ENCODE measurements around the gene KRT27. TPM values are rescaled to one million over a fixed set of nuclear protein-coding genes. Genes with fewer than 3 reads are reported as not detected.

KRT27 gene
- total RNA-seq, 1 experiment from 2014 or later = not detected

DNA sequence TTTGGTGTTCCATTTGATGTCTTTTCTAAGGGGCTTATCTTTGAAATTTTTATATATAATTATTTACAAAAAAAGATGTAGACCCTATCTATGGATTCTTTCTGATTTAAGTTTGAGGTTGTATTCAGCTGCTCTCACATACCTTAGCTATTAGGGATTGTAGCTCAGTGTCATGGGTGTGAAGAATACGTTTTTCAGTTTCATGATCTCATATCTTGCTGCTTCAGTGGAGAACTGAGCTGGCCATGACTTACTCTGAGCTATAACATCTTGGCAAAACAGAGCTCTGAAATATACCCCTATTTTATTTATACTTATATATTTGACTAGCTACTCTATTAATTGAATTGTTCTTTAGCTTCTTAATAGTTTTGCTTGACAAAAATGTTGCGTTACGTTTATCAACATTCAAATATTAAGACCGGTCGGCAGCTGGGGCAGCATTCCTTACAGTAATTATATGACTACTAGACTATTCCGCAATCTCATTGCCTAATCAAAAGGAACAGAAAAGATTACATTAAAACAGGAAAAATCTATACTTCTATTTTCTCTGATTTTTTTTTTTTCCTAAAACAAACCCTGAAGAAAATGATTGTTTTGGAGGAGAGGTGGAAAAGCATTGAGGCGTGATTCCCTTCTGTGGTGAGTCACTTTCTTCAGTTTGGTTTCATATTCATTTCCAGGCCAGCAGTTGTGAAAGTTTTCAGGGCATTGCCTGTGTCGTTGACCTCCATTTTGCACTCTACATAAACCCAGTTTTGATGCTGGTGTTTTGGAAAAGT, 54.7 kb downstream of the KRT27 start:
- ATAC-seq (no peak), DNase-seq (ENCODE audit: low read depth, low spot score) (no peak)
- Histone ChIP-seq H3K4me3 (replicated peaks in 1 of 2; ENCODE audit: low read depth in 1 of 2, low read length in 2 of 2) (no peak overlapping the region), H3K9me3 (ENCODE audit: control insufficient read depth in 1 of 2, insufficient read depth in 1 of 2, low read depth in 1 of 2, low read length in 2 of 2) (no peaks in the 10 kb centered on the region), H3K9ac (ENCODE audit: low read length) (no peak overlapping the region), H2AFZ (ENCODE audit: low read depth, low read length, poor library complexity, severe bottlenecking) (no peak overlapping the region), H3K36me3 (ENCODE audit: control insufficient read depth in 1 of 2, insufficient read depth in 2 of 2, low read length in 2 of 2) (no peaks in the 10 kb centered on the region), H3K4me1 (ENCODE audit: control insufficient read depth in 1 of 2, insufficient read depth in 2 of 2, low read length in 2 of 2) (no peaks in the 10 kb centered on the region), H3K79me2 (ENCODE audit: insufficient read depth, low read length) (no peaks in the 10 kb centered on the region), H3K27ac (ENCODE audit: low read depth, low read length) (no peak overlapping the region), H3K9me2 (ENCODE audit: insufficient read depth) (no peaks in the 10 kb centered on the region), H3K27me3 (ENCODE audit: insufficient read depth, low read length) (no peaks in the 10 kb centered on the region), H4K20me1 (ENCODE audit: insufficient read depth) (no peaks in the 10 kb centered on the region), H3K4me2 (ENCODE audit: low read length) (no peak overlapping the region)
- ChIA-PET CTCF (interaction anchor here (1.0 kb wide), 1 partner anchor 10 kb away, joined by 3 read pairs; no protein-coding TSS in a partner anchor), POLR2A (no interaction called here), RAD21 (ENCODE audit: low non-redundant PET in 1 of 2, low total read pairs in 2 of 2, uncharacterized antibody in 2 of 2, unreplicated experiment in 2 of 2) (no interaction called here)
- no TSS peak for BruUV-seq (replicated peaks)
- TF ChIP-seq, protein P1, sequence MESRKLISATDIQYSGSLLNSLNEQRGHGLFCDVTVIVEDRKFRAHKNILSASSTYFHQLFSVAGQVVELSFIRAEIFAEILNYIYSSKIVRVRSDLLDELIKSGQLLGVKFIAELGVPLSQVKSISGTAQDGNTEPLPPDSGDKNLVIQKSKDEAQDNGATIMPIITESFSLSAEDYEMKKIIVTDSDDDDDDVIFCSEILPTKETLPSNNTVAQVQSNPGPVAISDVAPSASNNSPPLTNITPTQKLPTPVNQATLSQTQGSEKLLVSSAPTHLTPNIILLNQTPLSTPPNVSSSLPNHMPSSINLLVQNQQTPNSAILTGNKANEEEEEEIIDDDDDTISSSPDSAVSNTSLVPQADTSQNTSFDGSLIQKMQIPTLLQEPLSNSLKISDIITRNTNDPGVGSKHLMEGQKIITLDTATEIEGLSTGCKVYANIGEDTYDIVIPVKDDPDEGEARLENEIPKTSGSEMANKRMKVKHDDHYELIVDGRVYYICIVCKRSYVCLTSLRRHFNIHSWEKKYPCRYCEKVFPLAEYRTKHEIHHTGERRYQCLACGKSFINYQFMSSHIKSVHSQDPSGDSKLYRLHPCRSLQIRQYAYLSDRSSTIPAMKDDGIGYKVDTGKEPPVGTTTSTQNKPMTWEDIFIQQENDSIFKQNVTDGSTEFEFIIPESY (IDR thresholded peaks at IDR 0.05; ENCODE audit: extremely low read depth, insufficient replicate concordance, low read length) = no peak
- no peak for TF ChIP-seq RAD21 (IDR thresholded peaks at IDR 0.05; ENCODE audit: low read depth)
- TF ChIP-seq TCF7L2 (IDR thresholded peaks at IDR 0.05; ENCODE audit: borderline replicate concordance, extremely low read depth, insufficient read depth, insufficient read length) = no peak
- TF ChIP-seq CEBPB (IDR thresholded peaks at IDR 0.05; ENCODE audit: low read depth) = no peak
- no peak for TF ChIP-seq ELF1 (IDR thresholded peaks at IDR 0.05; ENCODE audit: borderline replicate concordance, low read depth)
- TF ChIP-seq POLR2A (IDR thresholded peaks at IDR 0.05; ENCODE audit: borderline replicate concordance, extremely low read depth, insufficient read depth, insufficient read length) = no peak
- TF ChIP-seq, protein P2, sequence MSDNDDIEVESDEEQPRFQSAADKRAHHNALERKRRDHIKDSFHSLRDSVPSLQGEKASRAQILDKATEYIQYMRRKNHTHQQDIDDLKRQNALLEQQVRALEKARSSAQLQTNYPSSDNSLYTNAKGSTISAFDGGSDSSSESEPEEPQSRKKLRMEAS (IDR thresholded peaks at IDR 0.05) = no peak
- no peak for TF ChIP-seq SRF (IDR thresholded peaks at IDR 0.05; ENCODE audit: low read depth)
- TF ChIP-seq, protein P3, sequence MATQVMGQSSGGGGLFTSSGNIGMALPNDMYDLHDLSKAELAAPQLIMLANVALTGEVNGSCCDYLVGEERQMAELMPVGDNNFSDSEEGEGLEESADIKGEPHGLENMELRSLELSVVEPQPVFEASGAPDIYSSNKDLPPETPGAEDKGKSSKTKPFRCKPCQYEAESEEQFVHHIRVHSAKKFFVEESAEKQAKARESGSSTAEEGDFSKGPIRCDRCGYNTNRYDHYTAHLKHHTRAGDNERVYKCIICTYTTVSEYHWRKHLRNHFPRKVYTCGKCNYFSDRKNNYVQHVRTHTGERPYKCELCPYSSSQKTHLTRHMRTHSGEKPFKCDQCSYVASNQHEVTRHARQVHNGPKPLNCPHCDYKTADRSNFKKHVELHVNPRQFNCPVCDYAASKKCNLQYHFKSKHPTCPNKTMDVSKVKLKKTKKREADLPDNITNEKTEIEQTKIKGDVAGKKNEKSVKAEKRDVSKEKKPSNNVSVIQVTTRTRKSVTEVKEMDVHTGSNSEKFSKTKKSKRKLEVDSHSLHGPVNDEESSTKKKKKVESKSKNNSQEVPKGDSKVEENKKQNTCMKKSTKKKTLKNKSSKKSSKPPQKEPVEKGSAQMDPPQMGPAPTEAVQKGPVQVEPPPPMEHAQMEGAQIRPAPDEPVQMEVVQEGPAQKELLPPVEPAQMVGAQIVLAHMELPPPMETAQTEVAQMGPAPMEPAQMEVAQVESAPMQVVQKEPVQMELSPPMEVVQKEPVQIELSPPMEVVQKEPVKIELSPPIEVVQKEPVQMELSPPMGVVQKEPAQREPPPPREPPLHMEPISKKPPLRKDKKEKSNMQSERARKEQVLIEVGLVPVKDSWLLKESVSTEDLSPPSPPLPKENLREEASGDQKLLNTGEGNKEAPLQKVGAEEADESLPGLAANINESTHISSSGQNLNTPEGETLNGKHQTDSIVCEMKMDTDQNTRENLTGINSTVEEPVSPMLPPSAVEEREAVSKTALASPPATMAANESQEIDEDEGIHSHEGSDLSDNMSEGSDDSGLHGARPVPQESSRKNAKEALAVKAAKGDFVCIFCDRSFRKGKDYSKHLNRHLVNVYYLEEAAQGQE (IDR thresholded peaks at IDR 0.05; ENCODE audit: low read depth) = no peak
- no peak for TF ChIP-seq YY1 (IDR thresholded peaks at IDR 0.05; ENCODE audit: extremely low read depth, insufficient replicate concordance, low read depth, low read length)
- no peak for TF ChIP-seq CBX3 (IDR thresholded peaks at IDR 0.05; ENCODE audit: low read depth)
- no peak for TF ChIP-seq ZNF274 (IDR thresholded peaks at IDR 0.05; ENCODE audit: low read depth, low read length)
- TF ChIP-seq JUND (IDR thresholded peaks at IDR 0.05) = no peak
- intact Hi-C loops (cut with micrococcal nuclease) = loop anchor here (2.0 kb wide), 1 partner anchor 107 kb away; no protein-coding TSS in a partner anchor

All from HCT116 (cell line).